ENCODE results near the gene PLCG2. TPM values are rescaled to one million over a fixed set of nuclear protein-coding genes. Genes with fewer than 3 reads are reported as not detected.
A peak's percentile ranks its signal among the peaks of the same experiment; 100 is the strongest.
"Not testable (repeated sequence)": the region's sequence is repeated elsewhere in the genome, so short reads cannot be mapped to it uniquely, and the experiment has no call there.

PLCG2 gene
- polyA plus RNA-seq (2013, experiment 1 of 2; ENCODE audit: insufficient read length) = 0.46 TPM
- 0.62 TPM for polyA plus RNA-seq (2013, experiment 2 of 2; ENCODE audit: insufficient read length)

DNA sequence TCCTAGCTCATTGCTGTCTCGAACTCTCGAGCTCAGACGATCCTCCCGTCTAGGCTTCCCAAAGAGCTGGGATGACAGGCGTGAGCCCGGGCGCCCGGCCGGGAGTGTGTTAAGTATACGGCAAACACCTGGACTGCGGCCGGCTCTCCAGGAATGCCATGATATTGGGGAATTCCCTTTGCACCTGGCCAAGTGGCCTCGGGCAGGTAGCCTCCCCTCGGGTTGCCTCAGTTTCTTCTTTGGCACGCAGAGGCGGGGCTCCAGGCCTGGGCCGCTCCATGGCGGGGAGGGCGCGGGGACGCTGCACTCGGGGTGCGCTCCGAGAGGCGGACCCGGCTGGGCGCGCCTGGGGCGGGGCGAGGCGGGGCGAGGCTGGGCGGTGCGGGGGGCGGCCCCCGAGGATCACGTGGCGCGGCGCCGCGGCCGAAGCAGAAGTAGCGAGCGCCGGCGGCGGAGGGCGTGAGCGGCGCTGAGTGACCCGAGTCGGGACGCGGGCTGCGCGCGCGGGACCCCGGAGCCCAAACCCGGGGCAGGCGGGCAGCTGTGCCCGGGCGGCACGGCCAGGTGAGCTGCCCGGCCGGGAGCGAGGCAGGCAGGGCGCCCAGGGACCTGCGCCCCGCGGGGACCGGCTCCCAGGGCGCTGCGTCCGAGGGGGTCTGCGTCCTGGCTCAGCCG is at the start of gene PLCG2:
PLCG2 (plus strand) TSS at position 431 of the 675 bp plus-strand sequence. CDS start 6,699 bp downstream, outside the sequence.
- DNase-seq = peak; percentile 12

DNA sequence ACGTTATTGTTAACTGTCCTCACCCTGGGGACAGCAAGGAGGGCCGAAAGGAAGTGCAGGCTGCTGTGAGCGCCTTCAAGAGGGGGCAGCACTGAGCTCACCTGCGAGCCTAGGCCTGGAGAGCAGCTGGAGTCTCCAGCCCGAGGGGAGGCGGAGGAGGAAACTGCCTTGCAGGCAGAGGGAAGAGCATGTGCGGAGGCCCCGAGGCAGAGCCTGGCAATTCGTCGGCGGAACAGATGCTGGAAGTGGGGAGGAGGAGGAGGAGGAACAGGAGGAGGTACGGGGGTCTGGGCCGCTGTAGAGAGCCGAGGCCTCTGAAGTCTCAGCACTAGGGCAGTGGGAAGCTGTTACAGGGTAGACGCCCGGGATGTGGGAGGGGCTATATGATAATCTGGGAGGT is 49.6 kb upstream of the PLCG2 start:
- DNase-seq = no peak

DNA sequence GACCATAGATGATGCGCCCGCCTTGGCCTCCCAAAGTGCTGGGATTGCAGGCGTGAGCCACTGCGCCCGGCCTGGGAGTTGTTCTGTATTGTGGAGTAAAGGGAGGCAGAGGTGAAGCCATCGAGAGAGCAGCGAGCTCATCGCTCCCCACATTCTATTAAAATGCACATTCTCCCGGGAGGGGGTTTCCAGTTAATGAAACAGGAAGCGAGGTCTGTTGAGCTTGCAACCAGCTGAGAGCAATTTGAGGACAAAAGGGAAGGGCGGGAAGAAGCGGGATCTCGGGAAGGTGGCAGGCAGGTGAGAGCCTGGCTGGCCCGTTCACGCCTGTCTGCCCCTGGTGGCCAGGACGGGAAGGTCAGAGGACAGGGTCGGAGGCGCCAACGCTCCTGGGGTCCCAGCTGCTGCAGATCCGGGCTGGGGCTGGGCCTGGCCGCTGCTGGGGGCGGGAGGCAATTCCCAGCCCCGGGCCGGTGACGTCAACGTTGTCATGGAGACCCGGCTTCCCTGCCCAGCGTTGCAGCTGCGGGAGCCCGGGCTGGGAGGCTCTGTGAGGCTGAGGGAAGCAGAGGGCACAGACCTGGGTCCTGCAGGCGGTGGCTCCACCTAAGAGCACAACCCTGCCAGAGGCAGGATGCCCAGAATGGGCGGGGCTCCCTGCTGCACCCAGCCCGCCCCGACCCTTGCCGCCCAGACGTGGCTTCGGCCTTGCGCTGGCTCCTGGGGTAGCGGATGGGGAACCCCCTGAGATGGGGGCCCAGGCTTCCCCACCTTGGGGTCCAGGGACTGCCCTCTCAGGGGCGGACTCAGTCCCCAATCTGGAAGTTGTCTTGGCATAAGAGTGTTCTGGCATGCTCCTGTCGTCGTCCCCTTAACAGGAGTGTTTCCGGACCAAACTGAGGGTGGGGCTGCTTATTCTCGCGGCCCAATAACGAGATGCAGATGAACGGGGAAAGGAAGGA is 48.7 kb upstream of the PLCG2 start:
- DNase-seq = peak; percentile 79

DNA sequence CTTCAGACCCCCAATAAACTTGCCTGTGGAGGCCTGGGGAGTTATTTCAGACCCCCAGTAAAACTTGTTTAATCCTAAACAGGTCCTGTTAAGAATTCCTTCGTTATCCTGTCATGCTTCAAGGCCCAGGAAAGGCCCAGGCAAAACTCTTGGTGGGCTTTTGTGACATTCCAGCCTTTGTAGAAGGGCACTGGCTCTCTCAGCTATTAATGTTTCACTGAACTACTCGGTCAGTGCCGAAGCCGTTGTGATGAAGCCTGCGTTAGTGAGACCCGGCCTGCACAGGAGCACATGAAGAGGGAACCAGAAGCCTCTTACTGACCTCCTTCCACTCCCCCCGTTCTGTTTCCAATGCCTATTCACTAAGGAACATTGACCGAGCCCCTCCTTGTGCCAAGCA is 47.4 kb upstream of the PLCG2 start:
- DNase-seq = no peak

DNA sequence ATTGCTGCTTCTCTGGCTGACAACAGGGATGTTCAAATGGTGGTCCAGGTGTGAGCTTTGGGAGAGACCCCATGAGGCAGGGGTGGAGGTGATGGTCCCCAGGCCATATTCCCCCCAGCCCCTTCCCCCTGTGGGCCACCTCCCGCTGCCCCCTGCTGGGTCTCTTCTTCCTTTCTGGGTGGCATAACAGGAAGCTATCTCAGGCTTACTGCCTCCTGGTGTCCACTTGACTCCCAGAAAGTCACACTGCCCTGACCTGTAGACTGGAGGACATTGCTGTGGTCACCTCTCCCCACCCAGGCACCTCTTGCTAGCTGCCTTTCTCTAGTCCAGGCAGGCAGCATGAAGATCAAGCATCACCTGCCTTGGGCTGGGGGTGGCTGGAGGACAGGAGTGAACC is 46.4 kb upstream of the PLCG2 start:
- DNase-seq = no peak

DNA sequence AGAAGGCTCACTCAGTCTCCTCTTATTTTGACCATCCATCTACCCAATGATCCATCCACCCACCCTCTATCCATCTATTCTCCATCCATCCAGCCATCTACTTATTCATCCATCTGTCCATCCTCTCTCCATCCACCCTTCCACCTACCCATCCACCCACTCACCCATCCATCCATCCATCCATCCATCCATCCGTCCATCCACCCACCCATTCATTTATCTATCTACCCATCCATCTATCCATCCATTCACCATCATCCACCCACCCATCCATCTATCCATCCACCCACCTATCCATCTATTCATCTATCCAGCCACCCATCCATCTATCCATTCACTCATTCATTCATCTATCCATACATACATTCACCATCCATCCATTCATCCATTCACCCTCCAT is 45.8 kb upstream of the PLCG2 start:
- no peak for DNase-seq

DNA sequence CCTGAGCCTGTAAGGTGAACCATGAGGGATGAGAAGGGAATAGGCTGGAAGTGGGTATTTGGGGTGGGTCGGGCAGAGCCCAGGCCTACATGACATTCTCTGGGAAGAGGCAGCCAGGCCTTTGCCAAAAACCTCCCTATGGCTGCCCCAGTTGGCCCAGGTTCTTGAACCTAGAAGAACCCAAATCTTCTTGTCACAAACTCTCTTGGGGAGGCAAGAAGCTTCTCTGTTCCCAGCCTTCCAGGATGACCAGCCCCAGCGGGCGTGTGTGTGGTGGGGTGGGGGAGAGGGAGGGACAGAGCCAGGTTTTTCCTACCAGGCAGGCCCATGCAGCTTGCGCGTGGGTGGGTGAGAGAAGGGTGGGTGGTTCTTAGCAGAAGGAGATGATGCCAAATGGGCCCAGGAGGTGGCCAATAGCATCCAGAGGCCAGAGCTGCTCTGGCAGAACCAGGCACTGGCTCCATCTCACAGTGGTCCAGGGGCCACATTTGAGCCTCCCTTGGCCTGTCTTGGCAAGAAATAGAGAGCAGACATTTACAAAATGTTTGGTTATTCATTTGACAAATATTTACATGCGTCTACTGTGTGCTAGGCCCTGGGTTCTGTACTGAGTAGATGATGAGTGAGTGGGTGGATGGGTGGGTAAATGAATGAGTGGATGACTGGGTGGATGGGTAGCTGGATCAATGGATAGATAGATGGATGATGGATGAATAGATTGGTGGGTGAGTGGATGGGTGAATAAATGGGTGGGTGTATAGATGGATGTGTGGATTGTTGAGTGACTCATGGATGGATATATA is 44.3 kb upstream of the PLCG2 start:
- DNase-seq = no peak

DNA sequence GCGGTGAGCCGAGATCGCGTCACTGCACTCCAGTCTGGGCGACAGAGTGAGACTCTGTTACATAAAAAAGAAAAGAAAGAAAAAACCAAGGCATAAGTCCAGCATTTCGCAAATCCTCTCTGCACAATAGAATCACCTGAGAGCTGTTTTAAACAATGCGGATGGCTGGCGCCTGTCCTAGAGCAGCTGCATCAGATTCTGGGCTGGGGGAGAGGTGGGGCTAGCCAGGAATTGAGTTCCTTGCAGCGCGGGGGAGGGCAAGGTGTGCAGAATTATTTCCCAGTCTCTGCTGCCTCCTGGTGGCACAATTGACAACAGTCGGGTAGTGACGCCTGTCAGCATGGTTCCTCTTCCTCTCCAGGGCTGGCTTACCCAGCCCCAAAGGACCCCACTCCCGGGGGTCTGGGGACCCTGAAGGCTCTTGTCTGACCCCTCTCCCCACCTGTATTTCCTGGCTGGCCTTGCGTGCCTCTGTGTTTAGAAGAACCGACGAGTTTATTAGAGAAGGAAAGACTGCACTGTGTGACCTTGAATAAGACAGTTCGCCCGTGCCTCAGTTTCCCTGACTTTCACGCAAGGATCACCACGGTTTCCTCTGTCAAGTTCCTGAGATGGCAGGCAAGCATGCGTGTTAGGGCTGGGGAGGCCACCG is 41.1 kb upstream of the PLCG2 start:
- peak; percentile 65 for DNase-seq

GRCh38 chr16:81738783-81739496 is 40.2 kb upstream of the PLCG2 start:
- no peak for DNase-seq

- no peak for DNase-seq
These were observed 39.6 kb upstream of the PLCG2 start for GRCh38 chr16:81739503-81739902.

DNA sequence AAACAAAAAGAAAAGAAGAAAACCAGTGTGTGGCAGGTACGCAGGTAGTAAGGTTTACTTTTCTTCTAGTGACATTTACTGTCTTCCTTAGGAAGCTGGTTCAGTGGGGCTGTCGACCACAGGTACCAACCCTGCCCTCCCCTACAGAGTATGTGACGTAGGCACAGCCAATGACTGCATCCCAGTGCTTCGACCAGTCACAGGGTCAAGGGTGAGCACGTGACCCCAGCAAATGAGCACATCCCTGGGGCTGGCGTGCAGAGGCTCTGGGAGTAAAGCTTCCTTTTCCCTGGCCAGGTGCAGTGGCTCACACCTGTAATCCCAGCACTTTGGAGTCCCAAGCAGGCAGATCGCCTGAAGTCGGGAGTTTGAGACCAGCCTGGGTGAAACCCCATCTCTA is 38.9 kb upstream of the PLCG2 start:
- DNase-seq = no peak

DNA sequence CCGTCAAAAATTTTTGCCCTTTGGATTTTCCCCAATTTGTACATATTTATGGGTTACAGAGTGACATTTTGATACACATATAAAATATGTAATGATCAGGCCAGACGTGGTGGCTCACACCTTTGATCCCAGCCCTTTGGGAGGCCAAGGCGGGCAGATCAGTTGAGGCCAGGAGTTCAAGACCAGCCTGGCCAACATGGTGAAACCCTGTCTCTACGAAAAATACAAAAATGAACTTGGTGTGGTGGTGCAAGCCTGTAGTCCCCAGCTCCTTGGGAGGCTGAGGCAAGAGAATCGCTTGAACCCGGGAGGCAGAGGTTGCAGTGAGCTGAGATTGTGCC is 37.7 kb upstream of the PLCG2 start:
- DNase-seq = not testable (repeated sequence)

GRCh38 chr16:81744385-81744784 is 34.7 kb upstream of the PLCG2 start:
- no peak for DNase-seq

DNA sequence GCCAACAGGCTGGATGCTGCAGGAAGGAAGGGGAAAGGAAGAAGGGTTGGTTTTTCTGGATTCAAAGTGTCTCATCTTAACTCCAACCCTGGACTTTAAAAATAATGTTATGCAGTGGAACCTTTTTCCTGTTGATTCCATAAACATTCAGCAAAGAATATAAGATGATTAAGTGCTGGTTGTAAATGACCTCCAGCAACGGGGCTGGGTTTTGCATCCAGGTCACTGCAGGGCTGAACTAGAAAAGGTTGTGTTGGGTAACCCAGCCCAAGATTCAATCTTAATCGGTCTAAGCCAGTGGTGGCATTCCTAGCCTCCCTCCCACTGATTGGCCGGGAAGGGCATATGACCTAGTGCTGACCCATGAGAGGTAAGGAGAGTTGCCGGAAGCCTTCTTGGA is 34.2 kb upstream of the PLCG2 start:
- no peak for DNase-seq

GRCh38 chr16:81745704-81746558 is 33.2 kb upstream of the PLCG2 start:
- DNase-seq = peak; percentile 60

- DNase-seq = no peak
These were observed 32.5 kb upstream of the PLCG2 start for GRCh38 chr16:81746566-81746965.

DNA sequence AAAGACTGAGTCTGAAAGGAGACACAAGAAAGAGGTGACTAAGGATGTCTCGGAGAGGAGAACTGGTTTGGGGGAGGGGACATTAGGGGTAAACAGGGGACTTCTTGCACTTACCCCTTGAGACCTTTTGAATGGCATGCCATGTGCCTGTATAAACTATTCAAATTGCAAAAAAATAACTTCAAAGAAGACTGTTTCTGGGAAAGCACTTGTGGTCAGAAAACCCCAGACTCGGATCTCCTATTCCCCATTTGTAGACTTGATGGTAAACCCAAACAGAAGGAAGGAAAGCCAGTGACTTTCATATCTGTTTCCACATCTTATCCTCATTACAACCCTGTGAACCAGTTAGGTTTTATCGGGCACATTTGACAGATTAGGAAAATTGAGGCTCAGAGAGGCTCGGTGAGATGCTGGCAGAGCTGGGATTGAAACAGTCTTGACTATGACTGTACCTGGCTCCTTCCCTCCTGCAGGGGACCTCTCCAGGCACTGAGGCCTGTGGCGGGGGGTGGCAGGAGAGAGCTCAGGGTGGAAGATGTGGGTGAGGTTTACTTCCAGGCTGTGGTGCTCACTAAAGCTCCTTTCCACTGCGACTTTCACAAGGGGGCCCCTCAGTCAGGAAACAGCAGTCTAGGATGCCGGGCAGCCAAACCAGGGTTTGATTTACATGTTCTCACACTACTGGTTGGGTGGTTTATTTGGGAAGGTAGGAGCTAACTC is 30.5 kb upstream of the PLCG2 start:
- DNase-seq = no peak

DNA sequence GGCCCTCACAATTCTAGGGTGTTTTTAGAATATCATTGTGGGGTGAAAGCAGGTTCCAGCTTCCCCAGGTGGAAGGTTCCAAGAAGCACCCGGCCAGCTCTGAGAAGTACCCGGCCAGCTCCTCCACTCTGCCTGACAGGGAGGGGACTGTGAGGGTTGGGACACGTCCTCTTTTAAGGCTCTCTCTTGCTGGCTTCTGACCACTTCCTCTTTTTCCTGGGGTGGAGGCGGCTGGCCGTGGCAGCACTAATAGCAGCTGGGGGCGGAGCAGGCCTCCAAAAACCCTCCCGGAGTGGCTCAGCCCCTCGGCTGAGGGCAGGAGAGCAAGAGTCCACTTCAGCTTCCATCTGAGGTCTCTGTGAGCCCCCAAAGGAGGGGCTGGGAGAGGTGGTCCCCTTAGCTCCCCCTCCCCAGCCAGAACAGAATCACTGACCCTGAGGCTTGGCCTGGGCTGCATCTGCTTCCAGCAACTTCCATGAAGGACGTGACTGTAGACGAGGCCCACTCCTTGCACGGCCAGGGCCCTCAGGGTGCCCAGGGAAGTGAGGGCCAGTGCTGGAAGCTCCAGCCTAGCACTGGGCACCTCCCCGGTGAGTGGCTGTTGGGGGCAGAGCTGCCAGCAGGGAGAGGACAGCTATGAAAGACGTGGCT is 26.7 kb upstream of the PLCG2 start:
- peak; percentile 18 for DNase-seq

GRCh38 chr16:81752876-81753227 is 26.2 kb upstream of the PLCG2 start:
- no peak for DNase-seq

- no peak for DNase-seq
These were observed 24.2 kb upstream of the PLCG2 start for GRCh38 chr16:81754858-81755257.
